B cell (primary cell): ENCODE measurements around the gene ZP3. TPM values are rescaled to one million over a fixed set of nuclear protein-coding genes. Genes with fewer than 3 reads are reported as not detected.

ENCODE experiments used
- ATAC-seq: fragments of 200-7000 bp; cut with Tn5 transposase; one replicate; pipeline ENCODE4 v1.10.0; 2021; ENCODE audit warnings: low read depth, mild to moderate bottlenecking, moderate number of reproducible peaks, moderate library complexity
- CTCF ChIA-PET: fragments of 350-600 bp; sonication (Branson Sonifier 250); formaldehyde crosslinking; loops from one replicate; lab custom pipeline; 2021; ENCODE audit warnings: antibody characterized with exemption, inconsistent platforms; lab: Charles Lee
- POLR2A ChIA-PET: fragments of 350-600 bp; sonication (Branson Sonifier 250); formaldehyde crosslinking; loops from one replicate; lab custom pipeline; 2021; ENCODE audit warnings: antibody characterized with exemption; lab: Charles Lee
- DNase-seq: peaks from one replicate; pipeline ENCODE4 v3.0.0; 2013
- H2AFZ ChIP-seq: 2 replicates; pipeline ENCODE4 v1.6.1; 2012; ENCODE audit warnings: mild to moderate bottlenecking, low read depth, low read length; ENCODE audit not compliant: insufficient read depth, poor library complexity, severe bottlenecking
- H3K27ac ChIP-seq, 2 donors: 1 replicate in 1 of 2; 2 replicates in 1 of 2; pipeline ENCODE4 v1.5.1; 2012 to 2013; ENCODE audit warnings: low read length in 2 of 2, mild to moderate bottlenecking in 2 of 2, moderate library complexity in 1 of 2
- H3K27me3 ChIP-seq, 4 experiments: fragments of 200-600 bp in 1 of 4; sonication (generic) in 1 of 4; replicated peaks in 1 of 4; 1 replicate in 2 of 4; 2 replicates in 2 of 4; pipeline versions ENCODE4 v1.6.1 to v1.7.0; 2013 to 2016; ENCODE audit warnings: low read length in 3 of 4, mild to moderate bottlenecking in 2 of 4, mixed read lengths in 1 of 4, moderate library complexity in 1 of 4; ENCODE audit not compliant: insufficient read depth in 4 of 4, control insufficient read depth in 3 of 4; ENCODE audit errors: control extremely low read depth in 1 of 4
- H3K36me3 ChIP-seq, 2 experiments: replicated peaks in 1 of 2; 1 replicate in 1 of 2; 2 replicates in 1 of 2; pipeline versions ENCODE4 v1.6.1 to v1.7.1; 2013; ENCODE audit warnings: low read length in 1 of 2; ENCODE audit not compliant: insufficient read depth in 2 of 2, control insufficient read depth in 1 of 2; ENCODE audit errors: control extremely low read depth in 1 of 2, extremely low read depth in 1 of 2
- H3K4me1 ChIP-seq, 2 donors: fragments of 200-600 bp in 1 of 2; sonication (generic) in 1 of 2; 1 replicate in 1 of 2; 2 replicates in 1 of 2; pipeline versions ENCODE4 v1.5.1 to v1.6.1; 2013 to 2017; ENCODE audit warnings: low read length in 2 of 2; ENCODE audit not compliant: control insufficient read depth in 2 of 2, insufficient read depth in 2 of 2
- H3K4me2 ChIP-seq: replicated peaks from 2 replicates; pipeline ENCODE3; 2012; ENCODE audit warnings: mild to moderate bottlenecking, low read depth, low read length; ENCODE audit not compliant: poor library complexity, severe bottlenecking
- H3K4me3 ChIP-seq, 5 experiments: fragments of 200-600 bp in 1 of 5; sonication (generic) in 1 of 5; 1 replicate in 3 of 5; 2 replicates in 2 of 5; pipeline versions ENCODE4 v1.5.1 to v1.7.0; 2011 to 2016; ENCODE audit warnings: low read length in 4 of 5, mild to moderate bottlenecking in 4 of 5, low read depth in 2 of 5, control low read depth in 1 of 5, moderate library complexity in 1 of 5; ENCODE audit not compliant: insufficient read depth in 1 of 5; ENCODE audit errors: control extremely low read depth in 1 of 5, extremely low read depth in 1 of 5
- H3K79me2 ChIP-seq: fragments of 200-600 bp; sonication (generic); one replicate; pipeline ENCODE4 v1.6.0; 2016; ENCODE audit warnings: low read length; ENCODE audit not compliant: control insufficient read depth, insufficient read depth
- H3K9ac ChIP-seq: fragments of 200-600 bp; sonication (generic); 2 replicates; pipeline ENCODE4 v1.6.1; 2017; ENCODE audit warnings: mild to moderate bottlenecking, low read length, moderate library complexity
- H3K9me3 ChIP-seq, 3 donors: one replicate each; pipeline versions ENCODE4 v1.6.1 to v1.7.1; 2013; ENCODE audit warnings: low read length in 2 of 3; ENCODE audit not compliant: control insufficient read depth in 2 of 3, insufficient read depth in 1 of 3; ENCODE audit errors: control extremely low read depth in 1 of 3
- H4K20me1 ChIP-seq: 2 replicates; pipeline ENCODE4 v1.6.0; 2012; ENCODE audit warnings: mild to moderate bottlenecking, low read length; ENCODE audit not compliant: insufficient read depth, control insufficient read depth, poor library complexity, severe bottlenecking
- H3K27ac Mint-ChIP-seq: one replicate; pipeline ENCODE4 v1.8.0; 2021; ENCODE audit warnings: mixed read lengths
- H3K27me3 Mint-ChIP-seq: one replicate; pipeline ENCODE4 v1.8.0; 2021; ENCODE audit warnings: mixed read lengths
- H3K4me1 Mint-ChIP-seq: one replicate; pipeline ENCODE4 v1.8.0; 2021; ENCODE audit warnings: mixed read lengths
- H3K4me3 Mint-ChIP-seq: one replicate; pipeline ENCODE4 v1.8.0; 2021; ENCODE audit warnings: mixed read lengths
- H3K9me3 Mint-ChIP-seq: one replicate; pipeline ENCODE4 v1.8.0; 2022; ENCODE audit warnings: mixed read lengths; ENCODE audit not compliant: insufficient read depth
- CTCF ChIP-seq: fragments of 200-600 bp; IDR thresholded peaks from one replicate; pipeline ENCODE4 v1.8.0; 2022; ENCODE audit warnings: antibody characterized with exemption, mild to moderate bottlenecking
- EZH2 ChIP-seq: IDR thresholded peaks from 2 replicates; pipeline ENCODE4 v1.6.1; 2012; ENCODE audit warnings: borderline replicate concordance, low read depth, mild to moderate bottlenecking, moderate library complexity, low read length; ENCODE audit not compliant: insufficient read depth, poor library complexity, severe bottlenecking
- WGBS: methylation state at CpG from one replicate; pipeline ENCODE4 v1.1.5; 2013; ENCODE audit warnings: missing lambda C conversion rate; ENCODE audit not compliant: insufficient coverage; 5-methylcytosine and 5-hydroxymethylcytosine counted together
- intact Hi-C: fragments of 100-400 bp; cut with micrococcal nuclease; formaldehyde crosslinking; loops from one replicate; pipeline ENCODE4 v1.10.0; 2022
- polyA plus RNA-seq: library from polyadenylated mRNA; depleted of rRNA; stranded (reverse); fragments of >200 nt; gene quantifications from 2 replicates; pipeline ENCODE4 v1.2.3, GENCODE V29; 2012
- total RNA-seq, 2 donors: library from RNA; stranded (reverse); fragments of 120-200 nt in 1 of 2; gene quantifications; 1 replicate in 1 of 2; 2 replicates in 1 of 2; pipeline versions ENCODE4 v1.2.3 to v1.2.4, GENCODE V29; 2013 to 2022

ZP3 gene
- total and polyA plus RNA-seq, 2 donors (not counting 1 experiment from before 2014, with no cell fraction given), result 0.64 to 4.4 TPM

GRCh38 chr7:76403780-76404494 lies 20.8 kb upstream of the ZP3 start:
- no peak for ATAC-seq
- H3K4me2 ChIP-seq, result peak overlapping the region; percentile 3
- H3K27ac Mint-ChIP-seq, result no peak overlapping the region

More at GRCh38 chr7:76403780-76404494, 20.8 kb upstream of the ZP3 start:
- peak; percentile 32 for DNase-seq
- Mint-ChIP-seq H3K27me3 (no peaks in the 10 kb centered on the region), H3K4me1 (peaks cover 10% of the 10 kb centered on the region), H3K9me3 (no peaks in the 10 kb centered on the region), H3K4me3 (no peak overlapping the region)
- TF ChIP-seq EZH2, result no peak
- TF ChIP-seq CTCF, result no peak
- intact Hi-C loops, result no loop called here
- Histone ChIP-seq H3K27me3 (no peaks in the 10 kb centered on the region), H4K20me1 (no peaks in the 10 kb centered on the region), H2AFZ (no peak overlapping the region), H3K9ac (no peak overlapping the region), H3K4me1 (peaks cover 6 to 7% of the 10 kb centered on the region in 2 donors), H3K79me2 (no peaks in the 10 kb centered on the region), H3K27ac (no peak overlapping the region), H3K4me3 (no peak overlapping the region), H3K36me3 (no peaks in the 10 kb centered on the region), H3K9me3 (no peaks in the 10 kb centered on the region)
- ChIA-PET CTCF (no interaction called here), POLR2A (no interaction called here)
- WGBS, result 79% methylated on average over 4 of the region's 10 CpGs
